K562 (cell line): ENCODE measurements around the gene ANAPC16. TPM values are rescaled to one million over a fixed set of nuclear protein-coding genes. Genes with fewer than 3 reads are reported as not detected.

Experiments
- BDP1 ChIP-seq: IDR thresholded peaks from 3 replicates; pipeline ENCODE4 v1.6.1; 2011; ENCODE audit not compliant: insufficient read length, insufficient read depth
- CGGBP1 ChIP-seq: fragments of 250-450 bp; sonication (Bioruptor Pico); IDR thresholded peaks from 2 replicates; pipeline ENCODE4 v1.9.0; 2021; ENCODE audit warnings: mild to moderate bottlenecking
- ETV5 ChIP-seq: sonication (generic); formaldehyde crosslinking; IDR thresholded peaks from 2 replicates; pipeline ENCODE4 v1.4.0; 2020; ENCODE audit warnings: low read depth, mild to moderate bottlenecking, missing genetic modification reagents
- EZH2 ChIP-seq: IDR thresholded peaks from 2 replicates; pipeline ENCODE4 v1.6.1; 2012; ENCODE audit warnings: low read depth, mild to moderate bottlenecking, inconsistent platforms, low read length, borderline replicate concordance
- KAT7 ChIP-seq: sonication (generic); formaldehyde crosslinking; IDR thresholded peaks from 2 replicates; pipeline ENCODE4 v1.8.0; 2022; ENCODE audit warnings: missing genetic modification reagents, mild to moderate bottlenecking, borderline replicate concordance
- MGA ChIP-seq: fragments of 450-650 bp; IDR thresholded peaks from 2 replicates; pipeline ENCODE4 v1.6.1; 2016; ENCODE audit warnings: mild to moderate bottlenecking, moderate library complexity
- OTX1 ChIP-seq: fragments of 450-650 bp; formaldehyde crosslinking; IDR thresholded peaks from 2 replicates; pipeline ENCODE4 v1.4.0; 2022; ENCODE audit warnings: mild to moderate bottlenecking
- SMARCB1 ChIP-seq: IDR thresholded peaks from 2 replicates; pipeline ENCODE4 v1.6.1; 2011; ENCODE audit warnings: improper control_type of control experiment, low read depth; ENCODE audit not compliant: insufficient read length
- ZNF165 ChIP-seq: fragments of 250-450 bp; sonication (Bioruptor Pico); IDR thresholded peaks from 2 replicates; pipeline ENCODE4 v1.4.0; 2020; ENCODE audit warnings: borderline replicate concordance
- ZNF639 ChIP-seq, 2 experiments: fragments of 200-800 bp in 1 of 2; sonication (Bioruptor generic) in 1 of 2; sonication (generic) in 1 of 2; formaldehyde crosslinking in 1 of 2; IDR thresholded peaks in 1 of 2; conservative IDR thresholded peaks in 1 of 2; 2 replicates each; pipeline versions ENCODE4 v1.5.0 to v1.6.1; 2016 to 2020; ENCODE audit warnings: missing compliant biosample characterization in 1 of 2, missing genetic modification characterization in 1 of 2, missing genetic modification reagents in 1 of 2
- polyA plus RNA-seq, 8 experiments: library from polyadenylated mRNA; depleted of rRNA in 4 of 8; stranded (reverse) in 5 of 8; unstranded in 3 of 8; fragments of >200 nt; fragmentation: Nextera tagmentation in 2 of 8; fragmentation: Illumina TruSeq in 1 of 8; extraction: Ambion mirVana in 2 of 8; extraction: Trizol in 1 of 8; gene quantifications; 2 replicates each; pipeline versions ENCODE4 v1.2.1 to v1.2.3, GENCODE V29; 2011 to 2014; ENCODE audit warnings: inconsistent platforms in 1 of 8, missing spikeins in 1 of 8
- total RNA-seq, 7 experiments: library from RNA; depleted of rRNA in 6 of 7; stranded (reverse); fragments of >200 nt in 6 of 7; fragmentation: Illumina TruSeq in 2 of 7; extraction: Trizol in 2 of 7; gene quantifications; 2 replicates each; pipeline versions ENCODE4 v1.2.1 to v1.2.3, GENCODE V29; 2011 to 2021; ENCODE audit warnings: low replicate concordance in 1 of 7

Gene ANAPC16
- total and polyA plus RNA-seq, 9 of the 15 experiments (the other 6 are each of a cell fraction or from before 2014, with no cell fraction given), result 42.6 to 208 (median 108) TPM

GRCh38 chr10:72272689-72273409, 57.0 kb downstream of the ANAPC16 start (continued):
- TF ChIP-seq MGA (no peak), KAT7 (CRISPR knock-in tag) (peak; percentile 81; the same call in 1 of the 2 replicates), ZNF639 (CRISPR knock-in tag; conservative IDR thresholded peaks at IDR 0.05 in 1 of 2, IDR thresholded peaks at IDR 0.05 in 1 of 2) (peak in 1 of 2 experiments; percentile 76; a peak in 1 of 4 replicates), ETV5 (CRISPR knock-in tag) (peak; percentile 78), CGGBP1 (CRISPR knock-in tag) (no peak; the same call in 1 of the 2 replicates), BDP1 (no peak), OTX1 (CRISPR knock-in tag) (peak; percentile 84), EZH2 (no peak), ZNF165 (CRISPR knock-in tag) (no peak), SMARCB1 (no peak)
